GM13977 (cell line): ENCODE results near the gene DCTN2.

Experiments used
- DNase-seq: peaks from one replicate; pipeline ENCODE4 v3.0.0; 2012; ENCODE audit warnings: low spot score
- CTCF ChIP-seq: IDR thresholded peaks from 2 replicates; pipeline ENCODE4 v1.5.1; 2012; ENCODE audit warnings: mild to moderate bottlenecking, control low read depth; ENCODE audit not compliant: insufficient read depth; ENCODE audit errors: extremely low read depth, missing control alignments
- in situ Hi-C: fragments of 300-500 bp; cut with MboI; formaldehyde crosslinking; loops from one replicate; pipeline ENCODE4 v1.12.0; 2022; ENCODE audit warnings: low sequenced_read_pairs, low pct_unique_long_range_greater_than_20kb, mixed read lengths, inconsistent platforms; ENCODE audit not compliant: unreplicated experiment

The DCTN2 gene

GRCh38 chr12:57543581-57543980 lies 3.4 kb downstream of the DCTN2 start:
- no peak for DNase-seq
- in situ Hi-C loops: no loop called here
- no peak for TF ChIP-seq CTCF

- no peak for DNase-seq
- in situ Hi-C loops: no loop called here
- no peak for TF ChIP-seq CTCF
These were observed 5.3 kb downstream of the DCTN2 start for GRCh38 chr12:57541717-57542116.

- TF ChIP-seq CTCF: no peak
- no peak for DNase-seq
- in situ Hi-C loops: no loop called here
These were observed 6.0 kb downstream of the DCTN2 start for GRCh38 chr12:57541001-57541400.

- DNase-seq: no peak
- in situ Hi-C loops: no loop called here
- TF ChIP-seq CTCF: no peak
These were observed 7.7 kb downstream of the DCTN2 start for GRCh38 chr12:57539134-57539768.

- in situ Hi-C loops: no loop called here
- no peak for DNase-seq
- TF ChIP-seq CTCF: no peak
These were observed 10.4 kb downstream of the DCTN2 start for GRCh38 chr12:57536597-57536942.

- in situ Hi-C loops: no loop called here
- no peak for TF ChIP-seq CTCF
- no peak for DNase-seq
These were observed 11.0 kb downstream of the DCTN2 start for GRCh38 chr12:57535764-57536596.
